ENCODE measurements around the gene NHLRC1. TPM values are rescaled to one million over a fixed set of nuclear protein-coding genes. Genes with fewer than 3 reads are reported as not detected.
"Not testable (repeated sequence)": the region's sequence is repeated elsewhere in the genome, so short reads cannot be mapped to it uniquely, and the experiment has no call there.

The NHLRC1 gene
- total RNA-seq: 1.2 TPM
- long read RNA-seq, transcript NHLRC1-201 (1 exons, 2,248 nt): major isoform, 7 of 7 reads
- long read RNA-seq, partial matches to known transcripts: 0 of 7 reads
- long read RNA-seq, other reads (novel, unspliced or antisense): 0 of 7 reads

- ATAC-seq (ENCODE audit: poor library complexity) (peak; percentile 100), DNase-seq (peak; percentile 94)
- intact Hi-C loops (cut with DNase I): loop anchor here (5.0 to 10.0 kb wide), 2 partner anchors 135 to 288 kb away; partner anchors contain the start of gene KIF13A
These were observed at the start of gene NHLRC1 for GRCh38 chr6:18122128-18123093. Gene NHLRC1 (minus strand): TSS chr6:18122677. CDS start chr6:18122606, 71 bp downstream.

- intact Hi-C loops (cut with DNase I): no loop called here
- ATAC-seq (ENCODE audit: poor library complexity) (peak; percentile 18), DNase-seq (no peak)
These were observed 49.4 kb upstream of the NHLRC1 start for GRCh38 chr6:18171871-18172270.

GRCh38 chr6:18168264-18168663 lies 45.8 kb upstream of the NHLRC1 start:
- intact Hi-C loops (cut with DNase I): no loop called here
- ATAC-seq (ENCODE audit: poor library complexity) (no peak), DNase-seq (no peak)

- intact Hi-C loops (cut with DNase I): no loop called here
- ATAC-seq (ENCODE audit: poor library complexity) (no peak), DNase-seq (no peak)
These were observed 44.0 kb upstream of the NHLRC1 start for GRCh38 chr6:18166312-18167036.

GRCh38 chr6:18165751-18166150 lies 43.3 kb upstream of the NHLRC1 start:
- no peak for ATAC-seq (ENCODE audit: poor library complexity)
- DNase-seq: no peak
- intact Hi-C loops (cut with DNase I): no loop called here

- DNase-seq: no peak
These were observed 39.9 kb upstream of the NHLRC1 start for GRCh38 chr6:18162401-18162800.

GRCh38 chr6:18161431-18161830 lies 39.0 kb upstream of the NHLRC1 start:
- DNase-seq (no peak), ATAC-seq (ENCODE audit: poor library complexity) (no peak)
- intact Hi-C loops (cut with DNase I): no loop called here

More at GRCh38 chr6:18162401-18162800, 39.9 kb upstream of the NHLRC1 start:
- intact Hi-C loops (cut with DNase I): no loop called here
- ATAC-seq (ENCODE audit: poor library complexity): no peak

GRCh38 chr6:18160911-18161310 lies 38.4 kb upstream of the NHLRC1 start:
- no peak for DNase-seq
- intact Hi-C loops (cut with DNase I): no loop called here
- ATAC-seq (ENCODE audit: poor library complexity): no peak

GRCh38 chr6:18155864-18156421 lies 33.5 kb upstream of the NHLRC1 start:
- intact Hi-C loops (cut with DNase I): no loop called here

GRCh38 chr6:18155150-18155863 lies 32.8 kb upstream of the NHLRC1 start, which contains the start of gene KDM1B:
Gene KDM1B (plus strand): TSS chr6:18155422. CDS start chr6:18159896, 4,474 bp downstream.
- intact Hi-C loops (cut with DNase I): no loop called here
- DNase-seq (peak; percentile 99), ATAC-seq (ENCODE audit: poor library complexity) (peak; percentile 98)

More at GRCh38 chr6:18155864-18156421, 33.5 kb upstream of the NHLRC1 start:
- peak; percentile 24 for ATAC-seq (ENCODE audit: poor library complexity)
- peak; percentile 68 for DNase-seq

- peak; percentile 26 for ATAC-seq (ENCODE audit: poor library complexity)
- DNase-seq: no peak
- intact Hi-C loops (cut with DNase I): no loop called here
These were observed 32.2 kb upstream of the NHLRC1 start, which contains the start of gene TPMT for GRCh38 chr6:18154507-18155149. Gene TPMT (minus strand): TSS chr6:18155077. CDS start chr6:18149127, 5,950 bp downstream.

- DNase-seq (no peak), ATAC-seq (ENCODE audit: poor library complexity) (no peak)
- intact Hi-C loops (cut with DNase I): no loop called here
These were observed 30.8 kb upstream of the NHLRC1 start for GRCh38 chr6:18153311-18153703.

- ATAC-seq (ENCODE audit: poor library complexity) (no peak), DNase-seq (no peak)
- intact Hi-C loops (cut with DNase I): no loop called here
These were observed 29.3 kb upstream of the NHLRC1 start for GRCh38 chr6:18151801-18152200.

GRCh38 chr6:18151391-18151790 lies 28.9 kb upstream of the NHLRC1 start:
- ATAC-seq (ENCODE audit: poor library complexity); DNase-seq; intact Hi-C loops (cut with DNase I): not testable (repeated sequence)

GRCh38 chr6:18148304-18149025 lies 26.0 kb upstream of the NHLRC1 start:
- intact Hi-C loops (cut with DNase I): no loop called here
- DNase-seq (no peak), ATAC-seq (ENCODE audit: poor library complexity) (no peak)

- ATAC-seq (ENCODE audit: poor library complexity) (no peak), DNase-seq (no peak)
- intact Hi-C loops (cut with DNase I): no loop called here
These were observed 25.1 kb upstream of the NHLRC1 start for GRCh38 chr6:18147616-18148015.

- ATAC-seq (ENCODE audit: poor library complexity) (no peak), DNase-seq (no peak)
- intact Hi-C loops (cut with DNase I): no loop called here
These were observed 24.7 kb upstream of the NHLRC1 start for GRCh38 chr6:18147160-18147559.
